HK-2 (cell line): ENCODE measurements around the gene CRYBA4.

ENCODE experiments used
- DNase-seq: peaks from one replicate; pipeline ENCODE4 v3.0.0-alpha.2; 2018; ENCODE audit not compliant: unreplicated experiment

Gene CRYBA4

DNA sequence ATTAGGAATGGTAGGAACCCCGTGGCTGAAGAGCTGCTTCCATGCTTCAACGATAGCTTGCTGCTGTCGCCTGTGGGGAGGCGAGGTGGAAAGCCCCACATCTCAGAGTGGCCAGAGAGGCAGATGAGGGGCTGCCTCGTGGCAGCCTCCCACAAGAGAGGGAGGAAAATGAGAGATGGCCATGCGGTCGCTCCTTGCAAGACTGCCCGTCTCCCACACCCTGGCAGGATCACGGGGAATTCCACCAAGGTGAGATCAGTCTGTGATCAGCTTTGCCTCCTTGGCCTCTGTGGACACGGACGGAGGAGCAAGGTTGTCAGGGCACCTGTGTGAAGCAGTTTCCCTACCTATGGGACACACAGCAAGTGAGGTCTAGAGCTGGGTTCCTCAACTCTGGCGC is 3.0 kb downstream of the CRYBA4 start:
- DNase-seq: no peak

GRCh38 chr22:26629988-26630761 is 8.4 kb downstream of the CRYBA4 start:
- no peak for DNase-seq

GRCh38 chr22:26631282-26631681 is 9.5 kb downstream of the CRYBA4 start:
- no peak for DNase-seq

DNA sequence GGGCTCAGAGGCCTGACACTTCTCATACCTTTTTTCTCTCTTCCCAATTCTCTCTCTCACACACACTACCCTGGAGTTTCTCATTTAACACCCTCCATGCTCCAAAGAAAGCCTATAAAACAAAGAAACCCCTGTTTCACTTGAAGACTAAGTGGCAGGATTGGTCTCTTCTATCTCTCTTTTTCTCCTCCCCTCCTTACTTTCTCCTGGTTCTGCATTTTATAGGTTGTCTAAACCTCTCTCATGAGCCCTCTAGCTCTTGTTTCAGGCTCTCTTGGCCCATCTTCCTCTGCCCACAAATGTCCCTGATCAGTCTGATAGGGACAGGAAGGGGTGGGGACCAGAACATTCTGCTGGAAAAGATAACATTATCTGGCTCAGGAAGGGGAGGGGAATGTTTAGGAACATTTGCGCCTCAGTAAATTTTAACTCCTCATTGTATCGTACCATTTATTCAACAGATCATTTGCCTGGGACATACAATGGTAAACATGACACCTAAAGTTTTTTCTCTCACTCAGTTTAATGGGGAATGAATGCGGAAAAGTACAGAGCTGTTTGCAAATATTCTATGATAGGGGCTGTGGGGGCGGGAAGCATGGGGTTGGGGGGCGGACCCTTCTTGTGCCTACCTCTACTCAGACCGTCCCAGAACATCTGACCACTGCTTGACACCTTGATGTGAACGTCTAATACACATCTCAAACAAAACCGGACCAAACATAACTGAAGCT is 10.8 kb downstream of the CRYBA4 start:
- no peak for DNase-seq

DNA sequence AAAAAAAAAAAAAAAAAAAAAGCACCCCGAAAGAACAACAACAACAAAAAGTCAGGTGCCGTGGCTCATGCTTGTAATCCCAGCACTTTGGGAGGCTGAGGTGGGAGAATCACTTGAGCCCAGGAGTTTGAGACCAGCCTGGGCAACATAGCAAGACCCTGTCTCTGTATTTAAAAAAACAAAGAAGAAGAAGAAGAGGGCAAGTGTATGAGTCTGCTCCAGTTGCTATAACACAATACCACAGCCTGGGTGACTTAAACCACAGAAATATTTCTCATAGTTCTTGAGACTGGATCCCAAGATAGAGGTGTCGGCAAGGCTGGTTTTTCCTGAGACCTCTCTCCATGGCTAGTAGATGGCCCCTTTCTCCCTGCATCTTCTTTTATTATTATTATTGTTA is 12.4 kb downstream of the CRYBA4 start:
- DNase-seq: no peak

- no peak for DNase-seq
Measured at GRCh38 chr22:26635117-26635516, 13.4 kb downstream of the CRYBA4 start.

DNA sequence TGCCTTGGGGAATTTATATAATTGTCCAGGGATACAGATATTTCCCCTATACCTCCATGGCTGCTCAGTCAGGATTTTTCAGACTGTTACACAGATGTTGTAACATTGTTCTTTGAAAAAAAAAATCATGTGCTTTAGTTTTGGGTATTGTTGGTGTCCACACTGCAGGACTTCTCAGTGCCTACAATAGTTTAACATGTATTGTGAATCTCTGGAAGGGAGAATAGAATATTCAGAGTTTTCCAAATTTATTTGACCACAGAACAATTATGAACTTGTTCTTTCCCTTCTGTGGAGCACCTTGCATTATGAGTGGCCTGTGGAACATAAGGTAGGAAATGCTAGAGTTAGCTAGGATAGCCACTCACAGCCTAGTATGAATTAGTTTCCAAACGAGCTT is 14.5 kb downstream of the CRYBA4 start:
- DNase-seq: no peak

DNA sequence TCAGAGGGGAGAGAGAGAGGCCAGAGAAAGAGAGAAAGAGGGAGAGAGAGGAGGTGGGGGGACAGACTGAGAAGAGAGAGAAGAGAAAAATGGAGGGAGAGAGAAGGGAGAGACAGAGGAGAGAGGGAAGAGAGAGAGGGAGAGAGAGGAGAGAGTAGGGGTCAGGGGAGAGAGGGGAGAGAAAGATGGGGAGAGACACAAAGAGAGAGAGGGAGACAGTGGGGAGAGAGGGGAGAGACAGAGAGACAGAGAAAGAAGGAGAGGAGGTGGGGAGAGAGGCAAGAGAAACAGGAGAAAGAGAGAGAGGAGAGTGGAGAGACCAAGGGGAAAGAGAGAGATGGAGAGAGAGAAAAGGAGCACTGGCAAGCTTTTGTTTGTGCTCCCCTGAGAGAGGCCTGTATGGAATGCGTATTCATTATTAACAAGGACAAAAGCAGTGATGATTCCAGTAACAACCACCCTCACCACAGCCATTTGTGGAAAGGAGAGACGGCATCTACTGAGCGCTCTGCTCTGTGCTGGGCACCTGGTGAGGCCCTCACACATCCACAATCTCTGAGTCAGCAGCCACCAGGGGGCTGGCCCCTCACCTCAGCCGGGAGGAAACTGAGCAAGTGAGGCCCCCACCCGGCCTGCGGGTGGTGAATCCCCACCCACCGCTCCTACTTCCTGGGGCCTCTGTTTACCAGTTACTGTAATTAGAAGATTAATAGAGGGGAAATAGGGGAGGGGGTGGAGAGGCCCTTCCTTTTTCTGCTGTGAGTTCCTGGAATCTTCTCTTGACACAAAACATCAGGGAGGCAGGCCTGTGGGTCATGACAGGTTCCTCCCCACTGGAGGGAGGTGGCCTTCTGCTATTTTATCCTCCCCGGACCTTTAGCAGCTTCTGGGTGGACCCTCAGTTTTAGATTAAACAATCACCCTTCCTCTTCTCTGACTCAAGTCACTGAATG is 21.0 kb downstream of the CRYBA4 start:
- DNase-seq: no peak

GRCh38 chr22:26643418-26644100 is 21.8 kb downstream of the CRYBA4 start:
- no peak for DNase-seq

DNA sequence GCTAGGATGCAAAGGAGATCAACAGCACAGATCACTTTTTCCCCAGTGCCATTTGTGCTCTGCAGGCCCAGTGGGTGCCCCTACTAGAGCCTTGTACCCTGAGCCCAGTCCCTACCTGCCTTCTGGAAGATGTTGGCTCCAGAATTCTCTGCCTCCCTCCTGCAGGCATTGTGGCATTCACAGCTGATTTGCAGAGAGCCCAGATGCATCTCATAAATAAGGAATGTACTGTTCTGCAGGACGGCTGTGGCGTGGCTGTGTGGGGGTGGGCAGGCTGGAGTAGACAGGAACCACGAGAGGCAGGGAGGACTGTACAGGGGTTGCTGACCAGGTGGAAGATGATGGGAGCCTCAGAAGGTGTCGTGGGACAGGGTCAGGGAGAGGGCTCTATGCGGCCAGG is 24.4 kb downstream of the CRYBA4 start:
- DNase-seq: no peak

DNA sequence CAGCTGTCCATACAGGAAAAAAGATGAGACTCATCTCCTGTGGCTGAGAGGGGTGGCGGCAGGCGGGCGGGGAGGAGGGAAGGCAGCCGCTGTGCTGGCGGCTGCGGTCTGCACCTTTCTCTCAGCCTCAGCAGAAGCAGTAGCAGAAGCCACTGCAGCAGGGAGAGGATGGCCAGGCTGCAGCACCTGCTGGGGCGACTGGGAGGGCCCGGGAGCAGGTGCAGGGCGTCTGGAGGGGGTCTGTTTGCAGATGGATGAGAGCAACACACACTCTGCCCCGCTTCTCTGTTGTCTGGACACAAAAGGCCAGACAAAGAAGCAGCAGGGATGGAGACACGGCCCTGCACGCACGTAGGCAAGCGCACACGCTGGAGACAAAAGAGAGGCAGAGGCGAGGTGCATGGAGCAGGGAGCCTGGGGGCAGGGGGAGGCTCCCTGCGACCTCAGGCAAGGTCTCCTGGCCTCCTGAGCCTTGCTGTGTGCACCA is 26.3 kb downstream of the CRYBA4 start:
- DNase-seq: no peak

DNA sequence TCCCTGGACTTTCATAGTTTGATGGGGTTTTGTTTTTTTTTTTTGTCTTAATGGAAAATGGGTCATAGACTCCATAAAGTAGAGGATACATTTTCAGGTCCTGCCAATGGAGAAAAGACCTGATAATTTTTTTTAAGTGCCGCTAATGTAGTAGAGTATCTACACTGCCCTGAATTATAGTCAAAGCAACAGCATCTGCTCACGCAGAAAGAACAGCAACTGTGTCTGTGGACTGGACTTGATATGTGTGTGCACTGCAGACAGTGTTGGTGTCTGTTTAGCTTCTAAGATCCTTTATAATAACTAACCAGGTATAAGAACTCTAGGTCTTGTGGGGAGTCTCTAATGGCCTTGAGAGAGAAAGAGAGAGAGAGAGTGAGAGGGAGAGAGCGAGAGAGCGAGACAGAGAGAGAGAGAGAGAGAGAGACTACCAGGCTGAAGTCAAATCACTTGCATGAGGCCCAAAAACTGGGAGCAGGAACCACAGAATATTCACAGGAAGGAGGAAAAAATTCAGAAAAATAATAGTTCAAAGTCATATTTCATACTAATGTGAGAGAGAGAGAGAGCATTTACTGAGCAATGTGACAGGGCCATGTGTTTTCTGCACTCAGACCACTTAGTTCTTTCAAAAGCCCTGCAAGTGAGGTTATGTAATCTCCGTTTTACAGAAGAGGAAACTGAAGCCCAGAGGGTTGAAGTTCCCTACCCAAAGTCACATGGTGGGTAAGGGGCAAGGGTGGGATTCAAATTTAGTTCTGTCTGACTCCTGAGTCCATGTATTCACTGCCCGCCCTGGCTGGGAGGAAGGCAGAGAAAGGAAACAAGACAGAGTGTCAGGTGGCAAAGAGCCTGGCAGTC is 27.0 kb downstream of the CRYBA4 start:
- no peak for DNase-seq

DNA sequence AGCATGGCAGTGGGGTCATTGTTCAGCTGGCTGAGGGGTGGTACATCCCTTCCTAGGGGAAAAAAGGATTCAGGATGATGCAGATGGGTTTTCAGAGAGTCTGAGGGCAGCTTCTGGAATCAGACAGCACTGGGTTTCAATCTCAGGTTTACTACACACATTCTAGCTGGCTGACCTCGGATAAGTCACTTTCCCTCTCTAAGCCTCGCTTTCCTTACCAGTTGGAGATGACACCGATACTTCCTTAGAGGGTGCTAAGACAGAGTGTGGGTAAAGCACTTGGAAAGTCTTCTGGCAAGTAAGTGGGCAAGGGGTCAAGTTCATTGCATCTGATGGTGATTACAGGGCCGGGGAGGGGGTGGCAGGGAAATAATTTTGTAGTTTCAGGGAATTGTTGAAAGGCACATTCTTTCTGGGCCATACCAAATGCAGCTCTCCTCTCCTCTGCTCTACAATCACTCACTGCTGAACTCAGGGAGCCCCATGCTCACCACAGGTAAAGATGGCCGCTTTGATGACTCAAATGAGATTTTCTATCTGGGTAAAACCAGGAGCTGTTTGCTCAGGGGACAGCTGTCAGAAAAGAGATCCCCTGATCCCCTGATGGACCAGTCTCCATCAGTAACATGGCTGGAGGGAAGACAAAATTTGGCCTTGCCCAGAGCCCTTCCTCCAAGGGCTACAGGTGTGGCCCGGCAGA is 29.1 kb downstream of the CRYBA4 start:
- DNase-seq: no peak

DNA sequence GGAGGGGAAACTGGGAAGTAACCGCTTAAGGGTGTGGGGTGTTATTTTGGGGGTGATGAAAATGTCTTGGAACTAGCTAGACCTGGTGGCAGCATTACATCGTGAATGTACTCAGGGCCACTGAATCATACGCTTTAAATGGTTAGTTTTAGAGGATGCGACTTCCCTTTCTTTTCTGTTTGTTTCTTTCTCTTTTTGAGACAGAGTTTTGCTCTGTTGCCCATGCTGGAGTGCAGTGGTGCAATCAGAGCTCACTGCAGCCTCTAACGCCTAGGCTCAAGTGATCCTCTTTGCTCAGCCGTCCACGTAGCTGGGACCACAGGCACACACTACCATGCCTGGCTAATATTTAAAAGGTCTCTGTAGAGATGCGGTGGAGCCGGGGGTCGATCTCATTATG is 30.1 kb downstream of the CRYBA4 start:
- no peak for DNase-seq

DNA sequence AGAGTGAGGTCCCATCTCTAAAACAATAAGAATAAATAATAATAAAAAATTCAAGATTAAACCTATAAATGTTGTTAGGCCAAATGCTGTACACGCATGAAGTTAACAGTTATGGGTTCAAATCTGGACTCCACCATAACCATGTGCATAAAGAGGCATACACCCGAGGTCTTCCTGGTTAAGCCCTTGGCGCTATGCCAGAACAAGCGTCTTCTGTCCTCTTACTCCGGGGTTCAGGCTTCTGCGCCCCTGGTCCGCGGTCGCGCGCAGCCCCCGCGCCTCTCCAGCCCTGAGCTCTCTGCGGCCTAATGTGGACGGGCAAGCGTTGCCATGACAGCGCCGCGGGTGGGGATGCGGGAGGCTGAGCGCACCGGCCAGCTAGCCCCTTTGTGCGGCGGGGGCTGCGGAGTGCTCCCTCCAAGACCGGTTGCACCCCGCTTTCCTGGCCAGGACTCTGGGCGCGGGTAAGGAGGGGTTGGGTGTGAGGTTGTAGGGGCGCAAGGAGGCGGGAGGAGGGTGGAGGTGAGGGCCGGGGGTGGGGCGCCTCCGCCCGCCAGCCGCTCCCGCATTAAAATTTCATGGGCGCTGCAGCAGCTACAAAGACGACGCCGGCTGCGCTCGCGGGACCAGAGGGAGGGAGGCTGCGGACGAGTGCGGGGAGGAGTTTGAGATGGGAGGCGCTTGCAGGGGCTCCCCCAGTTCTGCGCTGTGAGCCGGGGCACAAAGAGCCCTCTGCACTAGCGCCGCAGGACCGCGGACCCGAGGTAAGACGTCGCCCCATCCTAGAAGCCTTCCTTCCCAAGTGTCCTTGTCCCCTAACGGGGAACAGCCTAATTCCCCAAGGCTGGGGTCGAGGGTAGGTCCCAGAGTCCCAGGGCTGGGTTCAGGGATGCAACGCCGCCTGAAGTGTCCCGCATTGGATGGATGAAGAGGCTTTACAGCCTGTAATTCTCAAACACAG is 35.4 kb downstream of the CRYBA4 start, which contains the start of gene MIAT:
TSS of gene MIAT (plus strand) at position 698 of the 961 bp plus-strand sequence.
- no peak for DNase-seq

DNA sequence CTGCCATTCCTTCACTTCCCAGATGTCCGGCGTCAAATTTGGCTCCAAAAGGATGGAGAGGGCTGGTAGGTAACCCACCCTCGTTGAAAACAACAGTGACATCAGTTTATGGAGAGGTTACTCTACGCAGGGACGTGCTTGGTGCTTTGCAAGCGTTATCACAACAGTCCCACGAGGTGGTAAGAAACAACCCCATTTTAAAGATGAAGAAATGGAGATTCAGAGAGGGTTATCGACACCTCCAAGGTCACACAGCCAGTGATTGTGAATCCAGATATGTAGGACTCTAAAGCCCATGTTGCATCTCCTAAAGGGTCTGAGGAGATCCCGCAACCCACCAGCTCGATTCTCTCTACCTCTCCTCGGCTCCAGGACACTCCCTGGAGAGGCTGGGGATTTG is 36.4 kb downstream of the CRYBA4 start:
- no peak for DNase-seq

- peak; percentile 79 for DNase-seq
Measured at GRCh38 chr22:26658671-26659478, 37.1 kb downstream of the CRYBA4 start.

- no peak for DNase-seq
Measured at GRCh38 chr22:26660356-26660755, 38.6 kb downstream of the CRYBA4 start.
